Panc1 (cell line): Measurements from ENCODE around the gene FAM234B. TPM values are rescaled to one million over a fixed set of nuclear protein-coding genes. Genes with fewer than 3 reads are reported as not detected.

Experiments used
- ATAC-seq: fragments of 200-7000 bp; cut with Tn5 transposase; 2 replicates; pipeline ENCODE4 v1.9.1; 2020; ENCODE audit warnings: mild to moderate bottlenecking, moderate library complexity
- BruUV-seq: library from RNA; stranded (reverse); fragments of 400-500 nt; replicated peaks from 2 replicates; lab custom pipeline; 2021; lab: Mats Ljungman, UMichigan
- CTCF ChIA-PET: fragments of 300-600 bp; sonication (Branson Sonifier 250); formaldehyde crosslinking; loops from one replicate; lab custom pipeline; 2022; ENCODE audit warnings: antibody characterized with exemption; lab: Charles Lee
- POLR2A ChIA-PET: fragments of 300-600 bp; sonication (Branson Sonifier 250); formaldehyde crosslinking; loops from one replicate; lab custom pipeline; 2022; ENCODE audit warnings: antibody characterized with exemption; lab: Charles Lee
- DNase-seq: peaks from one replicate; pipeline ENCODE4 v3.0.0-alpha.2; 2010; ENCODE audit warnings: low read depth, low spot score
- H3K27ac ChIP-seq: 2 replicates; pipeline ENCODE4 v1.5.1; 2011; ENCODE audit warnings: mild to moderate bottlenecking, low read length, inconsistent platforms
- H3K27me3 ChIP-seq: fragments of 200-500 bp; sonication (Bioruptor generic); 2 replicates; pipeline ENCODE4 v1.6.0; 2014; ENCODE audit warnings: low read length, inconsistent platforms; ENCODE audit not compliant: control insufficient read depth, insufficient read depth
- H3K36me3 ChIP-seq: fragments of 200-500 bp; sonication (Bioruptor generic); 2 replicates; pipeline ENCODE4 v1.5.1; 2014; ENCODE audit warnings: inconsistent platforms, mild to moderate bottlenecking, low read length, moderate library complexity; ENCODE audit not compliant: control insufficient read depth, insufficient read depth
- H3K4me1 ChIP-seq: 2 replicates; pipeline ENCODE4 v1.5.1; 2011; ENCODE audit warnings: inconsistent platforms, mild to moderate bottlenecking, low read length, moderate library complexity; ENCODE audit not compliant: control insufficient read depth, insufficient read depth
- H3K4me3 ChIP-seq, 2 experiments: 2 replicates each; pipeline ENCODE4 v1.5.1; 2011 to 2012; ENCODE audit warnings: low read depth in 2 of 2, low read length in 2 of 2, mild to moderate bottlenecking in 2 of 2, inconsistent platforms in 1 of 2, moderate library complexity in 1 of 2
- H3K9me3 ChIP-seq: fragments of 200-500 bp; sonication (Bioruptor generic); 2 replicates; pipeline ENCODE4 v1.5.1; 2014; ENCODE audit warnings: low read depth, mild to moderate bottlenecking, inconsistent platforms, low read length, moderate library complexity; ENCODE audit not compliant: control insufficient read depth, insufficient read depth
- CTCF ChIP-seq: fragments of 450-650 bp; IDR thresholded peaks from 2 replicates; pipeline ENCODE4 v1.5.1; 2017; ENCODE audit warnings: mild to moderate bottlenecking
- POLR2AphosphoS5 ChIP-seq: IDR thresholded peaks from 2 replicates; pipeline ENCODE4 v1.6.1; 2012; ENCODE audit warnings: mild to moderate bottlenecking, low read depth, low read length, moderate library complexity
- SIN3A ChIP-seq: IDR thresholded peaks from 2 replicates; pipeline ENCODE4 v1.6.1; 2012; ENCODE audit warnings: low read depth, mild to moderate bottlenecking, low read length, moderate library complexity, borderline replicate concordance; ENCODE audit not compliant: insufficient read depth
- TCF7L2 ChIP-seq: IDR thresholded peaks from 2 replicates; pipeline ENCODE4 v1.6.1; 2011; ENCODE audit warnings: mild to moderate bottlenecking, low read depth, low read length, inconsistent platforms
- in situ Hi-C: cut with HindIII; loops from 2 replicates; pipeline ENCODE4 v1.10.0; 2016; ENCODE audit warnings: low sequenced_read_pairs, low pct_unique_long_range_greater_than_20kb
- intact Hi-C: fragments of 100-400 bp; cut with micrococcal nuclease; formaldehyde crosslinking; loops from one replicate; pipeline ENCODE4 v1.10.0; 2022; ENCODE audit not compliant: unreplicated experiment
- total RNA-seq: library from RNA; stranded (reverse); gene quantifications from one replicate; pipeline ENCODE4 v1.2.1, GENCODE V29; 2021; ENCODE audit not compliant: unreplicated experiment
- TF ChIP-seq, protein P1 (sequence below), 2 experiments: IDR thresholded peaks; 2 replicates each; pipeline ENCODE4 v1.6.1; 2011 to 2012; ENCODE audit warnings: low read depth in 2 of 2, control low read depth in 1 of 2, low read length in 1 of 2, mild to moderate bottlenecking in 1 of 2, moderate library complexity in 1 of 2; ENCODE audit not compliant: insufficient read depth in 1 of 2

The FAM234B gene
- total RNA-seq, 1 experiment from 2014 or later: 5.4 TPM

DNA sequence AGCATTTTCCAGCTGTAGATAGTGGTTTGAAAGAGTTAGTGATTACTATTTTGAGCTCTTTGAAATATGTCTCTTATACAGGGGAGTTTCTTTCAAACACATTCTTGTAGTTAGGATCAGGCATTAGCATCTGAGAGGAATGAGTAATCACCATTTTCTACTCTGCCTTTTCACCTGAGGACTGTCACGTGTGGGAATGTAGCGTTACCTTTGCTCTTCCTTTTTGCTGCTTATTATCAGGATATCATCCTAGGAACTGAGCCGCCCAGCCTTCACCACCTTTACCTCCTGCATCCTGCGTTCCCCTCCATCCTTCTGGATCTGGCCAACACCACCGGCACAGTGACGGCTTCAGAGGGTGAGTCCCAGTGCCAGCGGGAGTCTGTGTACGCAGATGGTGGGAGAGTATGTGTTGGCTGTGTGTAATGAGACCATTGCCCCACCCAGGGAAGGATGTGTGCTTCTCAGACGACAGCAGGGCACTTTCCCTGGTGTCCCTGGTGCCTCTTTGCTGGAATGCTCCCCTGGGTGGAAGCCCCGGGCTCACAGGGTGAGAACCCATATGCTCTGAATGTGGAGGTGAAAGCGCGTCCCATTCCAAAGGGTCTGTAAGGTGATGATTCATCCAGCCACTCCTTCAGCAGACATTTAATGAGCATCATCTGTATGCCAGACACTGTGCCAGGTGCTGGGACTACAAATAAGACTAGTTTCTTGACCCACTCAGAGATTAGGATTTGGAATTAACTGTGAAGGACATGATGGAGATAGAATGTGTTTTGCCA is 31.8 kb downstream of the FAM234B start:
- H3K36me3 ChIP-seq: no peaks in the 10 kb centered on the region; the same call in 1 of the 2 replicates
- H3K27me3 ChIP-seq: no peaks in the 10 kb centered on the region
- TF ChIP-seq TCF7L2: no peak
- TF ChIP-seq SIN3A: no peak
- TF ChIP-seq POLR2AphosphoS5: no peak
- no peak for TF ChIP-seq CTCF
- TF ChIP-seq, protein P1, sequence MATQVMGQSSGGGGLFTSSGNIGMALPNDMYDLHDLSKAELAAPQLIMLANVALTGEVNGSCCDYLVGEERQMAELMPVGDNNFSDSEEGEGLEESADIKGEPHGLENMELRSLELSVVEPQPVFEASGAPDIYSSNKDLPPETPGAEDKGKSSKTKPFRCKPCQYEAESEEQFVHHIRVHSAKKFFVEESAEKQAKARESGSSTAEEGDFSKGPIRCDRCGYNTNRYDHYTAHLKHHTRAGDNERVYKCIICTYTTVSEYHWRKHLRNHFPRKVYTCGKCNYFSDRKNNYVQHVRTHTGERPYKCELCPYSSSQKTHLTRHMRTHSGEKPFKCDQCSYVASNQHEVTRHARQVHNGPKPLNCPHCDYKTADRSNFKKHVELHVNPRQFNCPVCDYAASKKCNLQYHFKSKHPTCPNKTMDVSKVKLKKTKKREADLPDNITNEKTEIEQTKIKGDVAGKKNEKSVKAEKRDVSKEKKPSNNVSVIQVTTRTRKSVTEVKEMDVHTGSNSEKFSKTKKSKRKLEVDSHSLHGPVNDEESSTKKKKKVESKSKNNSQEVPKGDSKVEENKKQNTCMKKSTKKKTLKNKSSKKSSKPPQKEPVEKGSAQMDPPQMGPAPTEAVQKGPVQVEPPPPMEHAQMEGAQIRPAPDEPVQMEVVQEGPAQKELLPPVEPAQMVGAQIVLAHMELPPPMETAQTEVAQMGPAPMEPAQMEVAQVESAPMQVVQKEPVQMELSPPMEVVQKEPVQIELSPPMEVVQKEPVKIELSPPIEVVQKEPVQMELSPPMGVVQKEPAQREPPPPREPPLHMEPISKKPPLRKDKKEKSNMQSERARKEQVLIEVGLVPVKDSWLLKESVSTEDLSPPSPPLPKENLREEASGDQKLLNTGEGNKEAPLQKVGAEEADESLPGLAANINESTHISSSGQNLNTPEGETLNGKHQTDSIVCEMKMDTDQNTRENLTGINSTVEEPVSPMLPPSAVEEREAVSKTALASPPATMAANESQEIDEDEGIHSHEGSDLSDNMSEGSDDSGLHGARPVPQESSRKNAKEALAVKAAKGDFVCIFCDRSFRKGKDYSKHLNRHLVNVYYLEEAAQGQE (IDR thresholded peaks at IDR 0.05; ENCODE audit: insufficient read depth in 1 of 2, low read depth in 2 of 2, low read length in 1 of 2): no peak
- no peaks in the 10 kb centered on the region for H3K9me3 ChIP-seq
- H3K27ac ChIP-seq: no peak overlapping the region
- CTCF ChIA-PET: no interaction called here
- no peak for DNase-seq
- H3K4me3 ChIP-seq: no peak overlapping the region
- intact Hi-C loops: no loop called here
- no peaks in the 10 kb centered on the region for H3K4me1 ChIP-seq
- BruUV-seq: no TSS peak
- POLR2A ChIA-PET: no interaction called here
- in situ Hi-C loops: no loop called here
- ATAC-seq: no peak

DNA sequence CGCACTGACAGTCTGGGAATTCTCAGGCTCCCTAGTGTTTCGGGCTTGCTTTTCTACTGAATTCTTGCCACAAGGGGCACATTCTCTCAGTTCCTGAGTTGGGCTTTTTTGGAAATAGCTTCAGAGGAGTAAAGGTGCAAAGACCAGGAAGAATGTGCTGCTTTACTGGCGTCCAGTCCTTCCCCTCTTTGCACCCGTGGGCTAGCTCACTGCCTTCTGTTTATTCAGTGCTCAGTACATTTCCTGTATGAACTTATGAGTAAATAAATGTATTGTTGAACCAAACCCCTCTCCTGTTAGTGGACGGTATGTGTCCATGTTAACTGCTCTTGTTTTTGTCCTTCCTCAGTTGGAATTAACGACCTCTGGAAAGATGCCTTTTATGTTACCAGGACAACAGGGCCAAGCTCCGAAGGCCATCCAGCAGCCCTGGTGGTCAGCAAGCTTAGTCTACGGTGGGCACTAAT is 35.3 kb downstream of the FAM234B start:
- intact Hi-C loops (no loop called here), in situ Hi-C loops (no loop called here)
- no peak overlapping the region for H3K4me3 ChIP-seq
- no peak overlapping the region for H3K27ac ChIP-seq
- ChIA-PET POLR2A (no interaction called here), CTCF (no interaction called here)
- DNase-seq: no peak
- no peaks in the 10 kb centered on the region for H3K4me1 ChIP-seq
- H3K9me3 ChIP-seq: no peaks in the 10 kb centered on the region
- BruUV-seq: no TSS peak
- TF ChIP-seq TCF7L2: no peak
- TF ChIP-seq SIN3A: no peak
- no peak; the same call in 1 of the 2 replicates for TF ChIP-seq CTCF
- TF ChIP-seq, protein P1 (IDR thresholded peaks at IDR 0.05; ENCODE audit: insufficient read depth in 1 of 2, low read depth in 2 of 2, low read length in 1 of 2): no peak
- TF ChIP-seq POLR2AphosphoS5: no peak
- no peak for ATAC-seq
- no peaks in the 10 kb centered on the region; the same call in 1 of the 2 replicates for H3K36me3 ChIP-seq
- no peaks in the 10 kb centered on the region for H3K27me3 ChIP-seq
